Skeletal muscle satellite cell (primary cell): ENCODE measurements around the gene CENPU.

Source experiments
- H3K27me3 ChIP-seq: 2 replicates; pipeline ENCODE4 v1.7.0; 2013; ENCODE audit warnings: low read length; ENCODE audit not compliant: control insufficient read depth, insufficient read depth
- H3K36me3 ChIP-seq: 2 replicates; pipeline ENCODE4 v1.7.0; 2013; ENCODE audit warnings: mild to moderate bottlenecking, control low read depth, low read length; ENCODE audit not compliant: insufficient read depth
- H3K4me1 ChIP-seq: 2 replicates; pipeline ENCODE4 v1.7.0; 2013; ENCODE audit warnings: low read length; ENCODE audit not compliant: control insufficient read depth, insufficient read depth
- H3K4me2 ChIP-seq: 2 replicates; pipeline ENCODE4 v1.7.0; 2013; ENCODE audit warnings: mild to moderate bottlenecking, low read length
- H3K4me3 ChIP-seq: 2 replicates; pipeline ENCODE4 v1.7.0; 2013; ENCODE audit warnings: low read length
- H3K9ac ChIP-seq: 2 replicates; pipeline ENCODE4 v1.7.0; 2013; ENCODE audit warnings: mild to moderate bottlenecking, low read depth, low read length, moderate library complexity
- H3K9me3 ChIP-seq: replicated peaks from 2 replicates; pipeline ENCODE4 v1.7.0; 2013; ENCODE audit warnings: mild to moderate bottlenecking, control low read depth, low read length

Gene CENPU

DNA sequence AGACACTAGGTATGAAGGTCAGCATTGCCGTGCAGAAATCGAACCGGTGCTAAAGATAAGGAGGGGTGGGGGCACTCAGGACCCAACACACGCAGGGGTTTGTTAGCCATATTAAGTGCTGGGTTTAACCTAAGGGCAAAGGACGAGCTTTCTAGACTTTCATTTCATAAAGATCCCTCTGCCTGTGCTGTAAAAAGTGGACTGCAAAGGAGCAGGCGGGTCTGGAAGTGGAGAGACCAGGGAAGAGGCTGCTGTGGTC, 85.9 kb downstream of the CENPU start:
- H3K27me3 ChIP-seq: no peaks in the 10 kb centered on the region
- H3K4me1 ChIP-seq: peaks cover 35% of the 10 kb centered on the region
- H3K9me3 ChIP-seq: no peaks in the 10 kb centered on the region
- peaks cover 13% of the 10 kb centered on the region for H3K36me3 ChIP-seq
- peak overlapping the region; percentile 95 for H3K9ac ChIP-seq
- peak overlapping the region; percentile 98 for H3K4me2 ChIP-seq
- peak overlapping the region; percentile 82 for H3K4me3 ChIP-seq

DNA sequence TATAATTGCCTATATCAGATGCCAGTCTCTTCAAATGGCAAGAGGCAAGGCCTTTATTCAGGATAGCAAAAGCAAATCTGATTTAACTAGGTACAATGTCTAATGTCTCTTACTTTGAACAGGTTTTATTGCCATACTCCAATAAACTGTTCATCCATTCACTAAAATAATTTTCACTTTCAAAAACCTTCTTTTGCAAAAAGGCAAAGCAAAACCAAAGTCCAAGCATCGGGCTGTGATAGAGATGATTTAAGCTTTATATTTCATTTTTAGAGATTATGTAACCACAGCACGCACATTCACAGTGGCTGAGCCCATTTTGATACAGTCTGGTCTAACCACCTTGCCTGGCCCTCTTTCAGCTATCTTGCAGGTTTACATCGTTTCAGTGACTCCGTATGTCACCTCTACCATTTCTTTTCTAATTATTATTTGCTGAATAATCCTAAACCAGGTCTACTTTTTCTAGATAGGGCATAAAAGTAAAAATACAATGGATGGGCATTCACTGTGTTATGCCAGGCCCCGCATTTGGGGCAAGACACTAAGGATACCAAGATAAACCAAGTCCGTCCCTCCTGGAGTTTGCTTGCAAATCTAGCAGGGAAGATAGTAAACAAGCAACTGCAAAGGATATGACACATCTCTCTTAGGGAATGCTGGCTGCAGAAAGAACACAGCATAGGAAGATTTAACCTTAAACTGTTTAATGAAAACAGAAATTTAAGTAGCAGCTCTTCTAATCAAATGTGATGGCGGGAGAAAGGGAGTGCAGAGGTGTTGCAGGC, 86.4 kb downstream of the CENPU start:
- no peaks in the 10 kb centered on the region for H3K27me3 ChIP-seq
- peaks cover 34% of the 10 kb centered on the region for H3K4me1 ChIP-seq
- H3K36me3 ChIP-seq: peaks cover 15% of the 10 kb centered on the region
- no peaks in the 10 kb centered on the region for H3K9me3 ChIP-seq
- H3K4me3 ChIP-seq: peak overlapping the region; percentile 82
- peak overlapping the region; percentile 95 for H3K9ac ChIP-seq
- H3K4me2 ChIP-seq: peak overlapping the region; percentile 98

DNA sequence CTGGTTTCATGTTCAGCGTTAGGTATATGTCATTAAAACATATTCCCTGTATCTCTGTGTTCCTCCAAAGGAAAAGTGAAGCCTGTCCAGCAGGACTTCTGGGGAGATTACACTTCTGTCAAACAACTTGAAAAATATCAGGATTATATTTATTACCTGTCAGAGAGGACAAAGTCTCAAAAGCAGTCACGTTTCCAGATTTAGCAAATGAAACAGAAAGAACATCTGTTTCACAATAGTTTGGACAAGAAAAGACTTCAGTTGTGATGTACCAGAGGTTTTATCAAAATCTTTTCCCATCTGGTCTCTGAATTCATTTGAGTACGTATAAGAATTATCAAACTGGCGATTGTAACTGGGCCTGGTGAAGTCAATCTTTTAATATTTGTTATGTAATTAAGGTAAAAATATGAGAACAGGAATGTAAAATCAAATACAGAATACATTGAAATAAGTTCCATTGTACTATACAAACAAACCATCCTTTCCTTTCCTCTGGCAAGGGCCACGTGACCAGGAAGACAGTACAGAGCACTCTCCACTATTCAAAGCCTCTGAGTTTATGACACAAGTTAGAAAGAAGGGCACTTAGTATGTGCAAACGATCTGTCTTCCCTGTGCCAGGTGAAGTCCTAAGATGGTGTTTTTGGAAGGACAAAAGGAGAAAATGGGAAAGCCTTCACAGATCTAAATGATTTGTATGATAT, 87.8 kb downstream of the CENPU start:
- Histone ChIP-seq H3K27me3 (no peaks in the 10 kb centered on the region), H3K36me3 (peaks cover 19% of the 10 kb centered on the region), H3K9me3 (no peaks in the 10 kb centered on the region), H3K4me1 (peaks cover 34% of the 10 kb centered on the region), H3K4me3 (no peak overlapping the region), H3K4me2 (peak overlapping the region; percentile 98), H3K9ac (no peak overlapping the region)

DNA sequence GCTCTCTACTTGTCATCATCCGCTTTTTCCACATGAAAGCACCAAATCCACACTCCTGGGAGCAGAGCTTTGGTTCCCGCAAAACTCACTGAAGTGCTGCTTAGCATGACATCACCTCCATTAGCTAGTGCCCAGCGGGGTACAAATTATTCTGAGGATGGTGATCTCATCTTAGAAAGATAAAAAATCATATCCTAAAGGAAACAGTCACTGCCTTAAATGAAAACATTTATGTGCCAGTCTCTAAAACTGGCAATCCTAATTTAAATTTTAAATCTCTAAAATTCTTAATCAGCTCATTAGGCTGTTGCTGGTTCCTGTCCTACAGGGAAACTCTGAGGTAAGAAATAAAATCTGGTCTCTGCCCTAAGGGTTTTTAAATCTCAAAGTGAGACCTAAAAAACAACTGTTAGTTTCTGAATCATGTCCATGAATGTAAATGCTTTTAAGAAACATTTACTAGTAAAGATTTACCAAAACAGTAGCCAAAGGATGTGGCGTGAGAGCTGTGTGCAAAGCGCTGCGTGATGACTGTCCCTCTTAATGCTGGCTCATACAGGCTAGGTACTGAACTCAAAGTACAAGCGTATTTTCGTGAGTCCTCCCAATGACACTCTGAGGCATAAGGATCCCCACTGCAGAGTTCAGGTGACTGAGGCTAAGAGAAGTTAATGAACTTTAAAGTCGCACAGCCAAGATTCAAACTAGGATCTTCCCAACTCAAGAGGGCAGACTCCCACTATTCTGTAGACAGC, 89.2 kb downstream of the CENPU start:
- peak overlapping the region; percentile 16 for H3K4me2 ChIP-seq
- H3K27me3 ChIP-seq: no peaks in the 10 kb centered on the region
- H3K36me3 ChIP-seq: peaks cover 23% of the 10 kb centered on the region
- peak overlapping the region; percentile 17 for H3K9ac ChIP-seq
- peaks cover 28% of the 10 kb centered on the region for H3K4me1 ChIP-seq
- H3K4me3 ChIP-seq: peak overlapping the region; percentile 3
- H3K9me3 ChIP-seq: no peaks in the 10 kb centered on the region
